NCI-H510A (cell line): ENCODE results near the gene PROKR1.
A peak's percentile ranks its signal among the peaks of the same experiment; 100 is the strongest.
"Not testable (repeated sequence)": the region's sequence is repeated elsewhere in the genome, so short reads cannot be mapped to it uniquely, and the experiment has no call there.

Source experiments
- DNase-seq: peaks from one replicate; lab custom pipeline; 2025; lab: John Stamatoyannopoulos, UW

The PROKR1 gene

GRCh38 chr2:68643011-68643873, at the start of gene PROKR1:
PROKR1 (plus strand) TSS chr2:68643579; CDS start chr2:68645822, 2,243 bp downstream.
- DNase-seq: peak; percentile 55

- no peak for DNase-seq
These were observed 49.3 kb upstream of the PROKR1 start for GRCh38 chr2:68594041-68594440.

DNA sequence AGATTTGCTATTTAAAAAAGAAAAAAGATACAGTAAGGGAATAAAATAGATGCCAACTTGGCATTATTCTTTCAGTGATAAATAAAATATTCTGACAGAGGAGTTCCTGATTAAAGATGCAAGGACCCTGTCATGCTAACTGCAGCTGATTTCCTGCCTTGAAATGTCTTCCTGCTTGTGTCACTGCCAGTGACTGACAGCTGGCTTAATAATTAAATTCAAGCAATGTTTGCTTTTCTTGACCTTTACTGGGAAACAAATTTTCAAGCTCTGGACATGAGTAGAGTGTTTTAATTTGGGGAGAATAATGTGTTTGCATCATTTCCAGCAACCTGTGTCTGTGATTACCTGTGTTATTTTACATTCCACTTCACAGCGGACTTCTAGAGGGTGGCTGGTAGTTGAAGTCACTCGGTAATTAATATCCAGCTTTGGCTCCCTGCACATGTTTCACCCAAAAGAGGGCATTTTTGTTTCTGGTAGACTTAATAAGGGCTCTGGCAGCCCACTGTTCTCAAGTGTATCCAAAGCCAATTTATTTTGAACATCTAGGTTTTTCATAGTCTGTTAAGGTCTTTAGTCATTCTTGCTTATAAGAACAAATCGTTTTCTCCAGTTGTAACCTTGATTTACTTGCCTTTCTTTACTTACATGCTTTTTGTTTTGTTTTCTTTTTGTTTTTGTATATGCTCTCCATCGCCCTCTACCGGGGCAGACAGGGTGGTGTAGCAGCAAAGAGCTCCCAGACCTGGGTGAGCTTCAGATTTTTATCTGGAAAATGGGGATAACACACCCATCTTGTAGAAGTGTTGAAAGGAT, 48.5 kb upstream of the PROKR1 start:
- DNase-seq: no peak

- not testable (repeated sequence) for DNase-seq
These were observed 47.9 kb upstream of the PROKR1 start for GRCh38 chr2:68595493-68595785.

DNA sequence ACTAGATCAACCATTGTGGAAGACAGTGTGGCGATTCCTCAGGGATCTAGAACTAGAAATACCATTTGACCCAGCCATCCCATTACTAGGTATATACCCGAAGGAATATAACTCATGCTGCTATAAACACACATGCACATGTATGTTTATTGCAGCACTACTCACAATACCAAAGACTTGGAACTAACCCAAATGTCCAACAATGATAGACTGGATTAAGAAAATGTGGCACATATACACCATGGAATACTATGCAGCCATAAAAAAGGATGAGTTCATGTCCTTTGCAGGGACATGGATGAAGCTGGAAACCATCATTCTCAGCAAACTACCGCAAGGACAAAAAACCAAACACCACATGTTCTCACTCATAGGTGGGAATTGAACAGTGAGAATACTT, 42.9 kb upstream of the PROKR1 start:
- DNase-seq: not testable (repeated sequence)

GRCh38 chr2:68603059-68603458, 40.3 kb upstream of the PROKR1 start:
- DNase-seq: no peak

GRCh38 chr2:68604077-68604476, 39.3 kb upstream of the PROKR1 start:
- no peak for DNase-seq

DNA sequence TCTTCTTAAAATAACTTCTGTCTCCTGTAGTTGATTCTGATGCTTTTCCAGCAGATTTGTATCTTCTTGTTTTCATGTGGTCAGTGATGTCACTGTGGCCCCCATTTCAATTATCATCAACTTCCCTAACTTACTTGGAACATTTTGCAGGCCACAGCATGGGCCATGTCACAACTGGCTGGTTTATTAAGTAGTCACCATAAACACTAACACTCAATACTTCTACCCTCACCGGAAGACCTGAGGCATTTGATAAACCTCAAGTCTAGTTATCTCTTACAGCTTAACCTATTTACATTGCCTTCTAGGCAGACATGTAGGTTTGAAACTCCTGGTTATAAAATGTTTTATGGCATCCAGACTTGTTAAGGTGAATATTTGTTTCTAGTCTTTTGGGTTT, 37.4 kb upstream of the PROKR1 start:
- DNase-seq: no peak

- no peak for DNase-seq
These were observed 36.6 kb upstream of the PROKR1 start for GRCh38 chr2:68606759-68607158.

DNA sequence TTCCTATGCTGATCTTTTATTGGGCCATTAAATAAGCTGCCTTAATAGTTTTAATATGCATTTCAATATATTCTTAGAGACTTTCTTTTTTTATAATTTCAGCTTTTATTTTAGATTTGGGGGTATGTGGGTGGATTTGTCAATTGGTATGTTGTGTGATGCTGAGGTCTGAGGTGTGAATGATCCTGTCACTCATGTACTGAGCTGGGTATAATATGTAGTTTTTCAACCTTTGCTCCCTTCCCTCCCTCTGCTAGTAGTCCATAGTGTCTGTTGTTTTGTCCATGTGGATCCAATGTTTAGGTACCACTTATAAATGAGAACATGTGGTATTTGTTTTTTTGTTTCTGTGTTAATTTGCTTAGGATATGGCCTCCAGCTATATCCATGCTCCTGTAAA, 35.5 kb upstream of the PROKR1 start:
- DNase-seq: no peak

DNA sequence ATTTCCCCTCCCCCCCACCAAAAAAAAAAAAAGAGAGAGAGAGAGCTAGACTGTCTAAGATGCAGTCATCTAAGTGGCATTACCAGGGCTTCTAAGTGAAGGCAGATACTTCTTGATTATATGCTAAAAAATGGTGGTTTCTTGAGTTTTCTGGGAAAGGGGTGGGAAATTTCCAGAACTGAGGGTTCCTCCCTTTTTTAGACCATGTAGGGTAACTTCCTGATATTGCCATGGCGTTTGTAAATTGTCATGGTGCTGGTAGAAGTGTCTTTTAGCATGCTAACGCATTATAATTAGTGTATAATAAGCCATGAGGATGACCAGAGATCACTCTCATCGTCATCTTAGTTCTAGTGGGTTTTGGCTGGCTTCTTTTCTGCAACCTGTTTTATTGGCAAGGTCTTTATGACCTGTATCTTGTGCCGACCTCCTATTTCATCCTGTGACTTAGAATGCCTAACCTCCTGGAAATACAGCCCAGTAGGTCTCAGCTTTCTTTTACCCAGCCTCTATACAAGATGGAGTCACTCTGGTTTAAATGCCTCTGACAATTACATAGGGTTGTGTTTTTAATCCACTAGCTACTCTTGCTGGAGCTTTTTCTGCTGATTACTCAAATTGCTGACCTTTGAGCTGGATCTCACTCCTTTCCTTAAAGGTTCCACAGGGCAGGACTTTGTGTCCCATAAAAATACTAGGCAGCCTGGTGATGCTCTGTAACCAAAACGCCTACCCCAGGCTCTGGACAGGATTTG, 30.4 kb upstream of the PROKR1 start:
- no peak for DNase-seq

DNA sequence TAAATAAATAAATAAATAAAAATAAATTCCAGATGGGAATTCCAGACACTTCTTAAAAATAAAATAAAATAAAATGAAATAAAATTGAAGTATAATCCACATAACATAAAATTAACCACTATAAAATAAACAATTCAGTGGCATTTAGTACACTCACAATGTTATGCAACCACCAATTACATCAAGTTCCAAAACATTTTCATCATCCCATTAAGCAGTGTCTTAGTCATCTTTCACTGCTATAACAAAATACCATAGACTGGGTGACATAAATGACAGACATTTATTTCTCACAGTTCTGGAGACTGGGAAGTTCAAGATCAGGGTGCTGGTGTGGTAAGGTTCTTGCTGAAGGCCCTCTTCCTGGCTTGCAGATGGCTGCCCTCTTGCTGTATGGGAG, 22.6 kb upstream of the PROKR1 start:
- no peak for DNase-seq

- no peak for DNase-seq
These were observed 19.6 kb upstream of the PROKR1 start for GRCh38 chr2:68623820-68624219.

DNA sequence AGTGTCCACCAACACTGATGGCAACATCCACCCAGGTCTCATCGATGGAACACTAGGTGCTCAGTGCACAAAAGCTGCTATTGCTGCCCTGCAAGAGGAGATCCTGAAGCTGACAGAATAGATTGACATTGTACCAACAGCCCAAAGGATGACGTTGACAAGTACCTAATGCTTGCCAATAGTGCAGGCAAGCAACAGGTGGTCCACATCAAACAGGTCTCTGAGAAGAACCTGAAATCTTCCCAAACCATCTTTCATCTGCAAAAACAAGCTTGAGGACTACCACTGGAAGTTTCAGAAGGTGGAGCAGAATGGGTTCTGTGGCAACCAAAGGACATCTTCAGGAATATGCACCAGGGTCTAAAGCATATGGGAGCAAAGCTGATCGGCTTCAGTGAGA, 15.8 kb upstream of the PROKR1 start:
- no peak for DNase-seq

GRCh38 chr2:68632021-68632420, 11.4 kb upstream of the PROKR1 start:
- DNase-seq: no peak

DNA sequence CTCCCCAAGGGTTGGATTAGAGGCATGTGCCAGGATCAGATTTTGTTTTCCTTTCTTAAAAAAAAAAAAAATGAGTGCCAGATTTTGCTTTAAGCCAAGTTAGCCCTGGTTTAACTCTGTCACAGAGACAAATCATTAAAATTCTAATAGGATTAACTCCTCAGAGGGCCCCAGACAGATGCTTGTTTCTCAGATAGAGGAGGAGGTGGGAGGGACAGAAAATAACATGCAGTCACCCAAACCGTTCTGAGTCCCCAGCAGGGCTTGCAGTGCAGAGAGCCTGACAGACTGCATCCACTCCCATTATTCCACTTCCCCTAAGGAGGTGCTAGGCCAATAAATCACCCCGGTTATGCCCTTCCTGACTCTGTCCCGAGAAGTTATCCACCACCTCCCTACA, 6.3 kb upstream of the PROKR1 start:
- no peak for DNase-seq

GRCh38 chr2:68643874-68644485, 601 bp downstream of the PROKR1 start:
- no peak for DNase-seq

DNA sequence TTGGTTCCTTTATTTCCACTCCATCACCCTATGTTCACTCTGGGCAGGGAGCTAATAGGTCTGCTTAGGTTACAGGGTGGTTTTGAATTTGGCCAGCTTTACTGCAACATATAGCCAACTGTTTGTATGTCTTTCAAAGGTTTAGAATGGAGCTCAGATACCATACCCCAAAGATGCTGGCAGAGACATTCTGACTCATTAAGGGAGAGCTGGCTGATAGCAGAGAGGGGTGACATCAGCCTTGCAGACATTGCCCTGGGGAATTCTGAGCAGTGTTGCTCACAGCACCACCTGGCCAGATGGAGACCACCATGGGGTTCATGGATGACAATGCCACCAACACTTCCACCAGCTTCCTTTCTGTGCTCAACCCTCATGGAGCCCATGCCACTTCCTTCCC, 2.1 kb downstream of the PROKR1 start:
- DNase-seq: no peak

DNA sequence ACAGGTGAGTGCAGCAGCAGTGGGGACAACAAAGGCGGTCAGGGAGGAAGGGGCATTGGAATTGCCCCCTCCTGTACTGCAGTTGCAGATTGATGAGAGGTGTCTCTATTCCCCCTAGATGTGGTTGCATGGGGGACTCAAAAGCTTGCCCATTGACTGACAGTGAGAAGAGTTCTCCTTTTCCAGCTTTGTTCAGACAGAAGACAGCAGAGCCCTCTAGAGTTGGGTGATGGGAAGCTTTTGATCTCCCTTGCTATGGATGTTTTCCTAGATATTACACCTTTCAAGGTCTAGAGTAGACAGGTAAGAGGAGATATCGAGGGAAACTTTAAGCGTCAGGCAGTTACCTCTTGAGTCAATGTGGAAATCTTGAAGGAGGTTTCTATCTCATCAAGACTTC, 2.9 kb downstream of the PROKR1 start:
- DNase-seq: no peak

DNA sequence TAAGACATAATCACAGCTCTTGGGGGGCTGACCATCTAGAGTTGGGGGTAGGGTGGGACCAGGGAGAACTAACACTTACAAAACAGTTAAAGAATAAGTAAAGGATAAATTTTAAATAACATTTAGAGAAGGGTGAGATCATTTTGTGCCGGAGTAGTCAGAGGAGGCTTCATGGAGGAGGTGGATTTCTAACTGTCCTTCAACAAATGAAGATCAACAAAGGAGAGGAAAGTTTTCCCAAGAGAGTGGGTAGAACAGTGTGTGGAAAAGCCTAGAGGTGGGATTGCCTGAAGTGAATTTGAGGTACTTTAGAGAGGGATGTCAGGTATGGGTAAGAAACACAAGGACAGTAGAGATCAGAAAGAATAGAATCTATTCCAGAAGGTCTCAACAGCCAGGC, 7.3 kb downstream of the PROKR1 start:
- DNase-seq: no peak

GRCh38 chr2:68653034-68653433, 9.7 kb downstream of the PROKR1 start:
- no peak for DNase-seq

- no peak for DNase-seq
These were observed 10.2 kb downstream of the PROKR1 start for GRCh38 chr2:68653538-68653982.
